ENCODE results near the gene RPS15.

The RPS15 gene

DNA sequence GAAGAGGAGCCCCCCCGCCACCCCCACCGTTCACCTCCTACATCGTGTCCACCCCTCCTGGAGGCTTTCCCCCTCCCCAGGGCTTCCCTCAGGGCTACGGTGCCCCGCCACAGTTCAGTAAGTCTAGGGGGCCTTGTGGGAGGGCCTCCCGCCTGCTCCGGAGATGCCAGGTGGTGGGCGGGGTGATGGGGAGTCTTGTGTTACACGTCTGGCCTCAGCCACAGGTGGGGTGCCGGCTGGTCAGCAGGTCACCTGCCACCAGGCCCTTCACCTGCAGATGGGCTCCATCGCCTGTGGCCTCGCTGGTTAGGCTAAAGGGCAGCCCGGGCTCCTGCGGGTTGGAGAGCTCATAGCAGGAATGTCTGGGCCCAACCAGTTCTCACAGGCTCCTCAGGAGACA is 8.0 kb upstream of the RPS15 start:
- no peak overlapping the region for H3K4me3 ChIP-seq (ENCODE audit: low read length)
- H3K9me3 ChIP-seq (replicated peaks; ENCODE audit: insufficient read depth, low read length), result no peaks in the 10 kb centered on the region
- no peaks in the 10 kb centered on the region for H3K9me2 ChIP-seq (replicated peaks; ENCODE audit: insufficient read depth, low read length)
- no peak overlapping the region for H2AFZ ChIP-seq (ENCODE audit: low read length)
- H3K79me2 ChIP-seq (ENCODE audit: low read length), result peaks cover 59% of the 10 kb centered on the region
- no peaks in the 10 kb centered on the region for H3K27me3 ChIP-seq (replicated peaks; ENCODE audit: insufficient read depth, low read length)
- H4K20me1 ChIP-seq (ENCODE audit: insufficient read depth, low read length), result 0 out of 2 replicates have a peak, but pooled peaks cover 2% of the 10 kb centered on the region
- 0 out of 2 replicates have a peak, but pooled peaks cover 6% of the 10 kb centered on the region for H3F3A ChIP-seq (ENCODE audit: insufficient read depth, low read length)
- no peak overlapping the region for H3K4me2 ChIP-seq (ENCODE audit: low read depth, low read length)
- H3K9ac ChIP-seq (ENCODE audit: low read length), result no peak overlapping the region
- no peak for DNase-seq
- H3K4me1 ChIP-seq (ENCODE audit: low read length), result no peaks in the 10 kb centered on the region
- TF ChIP-seq, protein P1, sequence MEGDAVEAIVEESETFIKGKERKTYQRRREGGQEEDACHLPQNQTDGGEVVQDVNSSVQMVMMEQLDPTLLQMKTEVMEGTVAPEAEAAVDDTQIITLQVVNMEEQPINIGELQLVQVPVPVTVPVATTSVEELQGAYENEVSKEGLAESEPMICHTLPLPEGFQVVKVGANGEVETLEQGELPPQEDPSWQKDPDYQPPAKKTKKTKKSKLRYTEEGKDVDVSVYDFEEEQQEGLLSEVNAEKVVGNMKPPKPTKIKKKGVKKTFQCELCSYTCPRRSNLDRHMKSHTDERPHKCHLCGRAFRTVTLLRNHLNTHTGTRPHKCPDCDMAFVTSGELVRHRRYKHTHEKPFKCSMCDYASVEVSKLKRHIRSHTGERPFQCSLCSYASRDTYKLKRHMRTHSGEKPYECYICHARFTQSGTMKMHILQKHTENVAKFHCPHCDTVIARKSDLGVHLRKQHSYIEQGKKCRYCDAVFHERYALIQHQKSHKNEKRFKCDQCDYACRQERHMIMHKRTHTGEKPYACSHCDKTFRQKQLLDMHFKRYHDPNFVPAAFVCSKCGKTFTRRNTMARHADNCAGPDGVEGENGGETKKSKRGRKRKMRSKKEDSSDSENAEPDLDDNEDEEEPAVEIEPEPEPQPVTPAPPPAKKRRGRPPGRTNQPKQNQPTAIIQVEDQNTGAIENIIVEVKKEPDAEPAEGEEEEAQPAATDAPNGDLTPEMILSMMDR (IDR thresholded peaks at IDR 0.05; ENCODE audit: low read length), result no peak
- TF ChIP-seq EZH2 (optimal IDR thresholded peaks at IDR 0.05; ENCODE audit: low read depth, low read length) (no peak), EZH2phosphoT487 (IDR thresholded peaks at IDR 0.05; ENCODE audit: low read length) (no peak)
- no peak overlapping the region for H3K27ac ChIP-seq (ENCODE audit: low read length)
- H3K36me3 ChIP-seq (replicated peaks; ENCODE audit: insufficient read depth, low read length), result peaks cover 8% of the 10 kb centered on the region; the same call in 1 of the 2 replicates

DNA sequence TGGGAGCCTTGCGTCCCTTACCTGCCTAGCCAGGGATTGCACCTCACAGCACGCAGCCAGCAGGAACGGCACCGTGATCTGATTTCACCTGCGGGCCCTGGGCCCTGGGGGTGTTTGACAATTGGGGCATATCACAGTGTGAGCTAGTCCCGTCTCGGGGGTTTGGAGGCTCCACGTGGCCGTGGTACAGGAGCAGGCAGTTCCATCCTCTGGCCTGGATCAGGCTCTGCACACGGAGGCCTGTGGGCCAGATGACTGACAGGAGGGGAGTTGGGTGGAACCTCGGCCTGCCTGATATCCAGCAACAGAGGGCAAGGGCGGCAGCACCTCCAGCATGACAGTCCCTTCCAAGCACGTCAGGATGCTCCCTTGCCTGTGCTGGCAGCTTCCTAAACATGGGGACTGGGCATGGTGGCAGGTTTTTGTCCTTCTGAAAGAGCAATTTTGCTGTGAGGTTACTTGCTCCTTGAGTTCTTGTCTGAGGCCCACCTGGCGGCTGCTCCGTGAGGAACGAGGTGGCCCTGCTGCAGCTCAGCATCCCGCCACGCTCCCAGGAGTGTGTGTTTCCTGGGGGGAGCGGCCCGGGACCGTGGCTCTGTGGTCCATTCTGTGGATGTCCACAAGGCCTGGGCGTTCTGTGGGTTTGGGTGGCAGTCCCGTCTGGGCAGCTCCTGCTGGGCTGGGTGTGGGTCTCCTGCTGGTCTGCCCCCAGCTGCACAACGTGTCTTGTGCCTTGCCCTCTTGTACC is 6.3 kb upstream of the RPS15 start:
- no peaks in the 10 kb centered on the region for H4K20me1 ChIP-seq (ENCODE audit: insufficient read depth, low read length)
- peaks cover 16% of the 10 kb centered on the region for H3F3A ChIP-seq (ENCODE audit: insufficient read depth, low read length)
- H3K9me2 ChIP-seq (replicated peaks; ENCODE audit: insufficient read depth, low read length), result no peaks in the 10 kb centered on the region
- H3K79me2 ChIP-seq (ENCODE audit: low read length), result peaks cover 44% of the 10 kb centered on the region
- TF ChIP-seq, protein P1 (IDR thresholded peaks at IDR 0.05; ENCODE audit: low read length), result no peak
- TF ChIP-seq EZH2 (optimal IDR thresholded peaks at IDR 0.05; ENCODE audit: low read depth, low read length) (no peak), EZH2phosphoT487 (IDR thresholded peaks at IDR 0.05; ENCODE audit: low read length) (no peak)
- no peak overlapping the region for H3K4me2 ChIP-seq (ENCODE audit: low read depth, low read length)
- no peaks in the 10 kb centered on the region for H3K27me3 ChIP-seq (replicated peaks; ENCODE audit: insufficient read depth, low read length)
- H3K9me3 ChIP-seq (replicated peaks; ENCODE audit: insufficient read depth, low read length), result no peaks in the 10 kb centered on the region
- no peak overlapping the region for H3K27ac ChIP-seq (ENCODE audit: low read length)
- no peak for DNase-seq
- no peak overlapping the region for H2AFZ ChIP-seq (ENCODE audit: low read length)
- no peaks in the 10 kb centered on the region for H3K4me1 ChIP-seq (ENCODE audit: low read length)
- H3K36me3 ChIP-seq (replicated peaks; ENCODE audit: insufficient read depth, low read length), result 0 out of 2 replicates have a peak, but pooled peaks cover 3% of the 10 kb centered on the region
- H3K4me3 ChIP-seq (ENCODE audit: low read length), result no peak overlapping the region
- H3K9ac ChIP-seq (ENCODE audit: low read length), result no peak overlapping the region

DNA sequence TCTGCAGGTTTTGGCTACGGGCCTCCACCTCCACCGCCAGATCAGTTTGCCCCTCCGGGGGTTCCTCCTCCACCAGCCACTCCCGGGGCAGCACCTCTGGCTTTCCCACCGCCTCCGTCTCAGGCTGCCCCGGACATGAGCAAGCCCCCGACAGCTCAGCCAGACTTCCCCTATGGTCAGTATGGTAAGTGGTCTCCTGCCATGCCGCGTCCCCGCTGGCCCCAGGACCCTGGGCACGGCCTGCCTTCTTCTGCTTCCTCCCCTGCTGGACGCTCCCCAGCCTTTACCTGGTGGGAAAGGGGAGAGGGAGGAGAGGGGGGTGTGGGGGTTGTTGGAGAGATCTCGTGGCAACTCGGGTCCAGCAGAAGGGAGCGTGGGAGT is 5.7 kb upstream of the RPS15 start:
- Histone ChIP-seq H3K27ac (ENCODE audit: low read length) (no peak overlapping the region), H3K4me2 (ENCODE audit: low read depth, low read length) (no peak overlapping the region), H2AFZ (ENCODE audit: low read length) (no peak overlapping the region), H3K9ac (ENCODE audit: low read length) (no peak overlapping the region), H3K27me3 (replicated peaks; ENCODE audit: insufficient read depth, low read length) (no peaks in the 10 kb centered on the region), H4K20me1 (ENCODE audit: insufficient read depth, low read length) (no peaks in the 10 kb centered on the region), H3F3A (ENCODE audit: insufficient read depth, low read length) (peaks cover 20% of the 10 kb centered on the region), H3K79me2 (ENCODE audit: low read length) (peaks cover 42% of the 10 kb centered on the region), H3K4me1 (ENCODE audit: low read length) (0 out of 2 replicates have a peak, but pooled peaks cover under 1% of the 10 kb centered on the region), H3K36me3 (replicated peaks; ENCODE audit: insufficient read depth, low read length) (0 out of 2 replicates have a peak, but pooled peaks cover 3% of the 10 kb centered on the region), H3K9me2 (replicated peaks; ENCODE audit: insufficient read depth, low read length) (no peaks in the 10 kb centered on the region), H3K9me3 (replicated peaks; ENCODE audit: insufficient read depth, low read length) (no peaks in the 10 kb centered on the region), H3K4me3 (ENCODE audit: low read length) (no peak overlapping the region)
- TF ChIP-seq, protein P1 (IDR thresholded peaks at IDR 0.05; ENCODE audit: low read length), result no peak
- TF ChIP-seq EZH2 (optimal IDR thresholded peaks at IDR 0.05; ENCODE audit: low read depth, low read length) (no peak), EZH2phosphoT487 (IDR thresholded peaks at IDR 0.05; ENCODE audit: low read length) (no peak)
- DNase-seq, result no peak

Measured in MM.1S (cell line).